ENCODE data around the gene KANSL1L. TPM values are rescaled to one million over a fixed set of nuclear protein-coding genes. Genes with fewer than 3 reads are reported as not detected.

Gene KANSL1L
- total RNA-seq, 4 donors from 2014 or later = 16.6 to 83.3 (median 25.6) TPM

DNA sequence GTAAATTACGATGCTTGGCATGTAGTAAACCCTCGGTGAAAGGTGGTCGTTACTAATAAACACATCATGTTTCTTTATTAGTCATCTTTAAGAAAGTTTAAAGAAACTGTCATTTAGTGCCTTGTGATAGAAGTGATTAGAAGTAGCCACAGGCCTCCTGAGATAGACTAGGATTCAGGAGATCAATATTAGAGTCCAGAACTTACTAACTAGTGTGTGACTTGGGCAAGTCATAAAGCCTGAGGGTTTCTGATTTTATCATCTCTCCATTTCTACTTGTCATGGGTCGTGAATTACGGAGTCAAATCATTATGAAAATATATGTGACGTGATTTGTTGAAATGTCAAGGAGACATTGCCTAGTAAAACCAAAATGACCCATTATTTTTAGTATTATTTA is 162.1 kb downstream of the KANSL1L start:
- TF ChIP-seq POLR2A (IDR thresholded peaks at IDR 0.05) = no peak
- TF ChIP-seq, protein P1, sequence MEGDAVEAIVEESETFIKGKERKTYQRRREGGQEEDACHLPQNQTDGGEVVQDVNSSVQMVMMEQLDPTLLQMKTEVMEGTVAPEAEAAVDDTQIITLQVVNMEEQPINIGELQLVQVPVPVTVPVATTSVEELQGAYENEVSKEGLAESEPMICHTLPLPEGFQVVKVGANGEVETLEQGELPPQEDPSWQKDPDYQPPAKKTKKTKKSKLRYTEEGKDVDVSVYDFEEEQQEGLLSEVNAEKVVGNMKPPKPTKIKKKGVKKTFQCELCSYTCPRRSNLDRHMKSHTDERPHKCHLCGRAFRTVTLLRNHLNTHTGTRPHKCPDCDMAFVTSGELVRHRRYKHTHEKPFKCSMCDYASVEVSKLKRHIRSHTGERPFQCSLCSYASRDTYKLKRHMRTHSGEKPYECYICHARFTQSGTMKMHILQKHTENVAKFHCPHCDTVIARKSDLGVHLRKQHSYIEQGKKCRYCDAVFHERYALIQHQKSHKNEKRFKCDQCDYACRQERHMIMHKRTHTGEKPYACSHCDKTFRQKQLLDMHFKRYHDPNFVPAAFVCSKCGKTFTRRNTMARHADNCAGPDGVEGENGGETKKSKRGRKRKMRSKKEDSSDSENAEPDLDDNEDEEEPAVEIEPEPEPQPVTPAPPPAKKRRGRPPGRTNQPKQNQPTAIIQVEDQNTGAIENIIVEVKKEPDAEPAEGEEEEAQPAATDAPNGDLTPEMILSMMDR (IDR thresholded peaks at IDR 0.05) = no peak

DNA sequence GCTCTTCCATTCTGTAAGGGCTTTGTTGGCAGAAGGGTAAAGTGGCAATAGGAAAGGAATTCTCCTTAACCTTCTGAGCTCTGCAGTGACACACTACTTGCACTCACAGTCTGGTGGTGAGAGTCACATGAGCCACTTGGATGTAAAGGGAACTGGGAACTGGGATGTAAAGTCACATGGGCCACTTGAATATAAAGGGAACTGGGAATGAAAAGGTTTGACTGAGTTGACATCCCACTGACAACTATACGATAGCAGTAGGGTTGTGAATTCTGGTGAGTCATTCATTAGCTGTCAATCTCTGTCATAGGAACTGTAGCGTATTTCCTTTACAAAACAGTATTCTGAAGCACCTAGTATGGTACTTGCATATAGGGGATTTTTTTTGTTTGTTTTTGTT is 163.3 kb downstream of the KANSL1L start:
- Histone ChIP-seq H3K4me1 (peaks cover 0 to 23% (median 7%) of the 10 kb centered on the region in 4 donors), H3K27me3 (no peaks in the 10 kb centered on the region), H3K36me3 (peaks cover 0 to 26% (median 4%) of the 10 kb centered on the region in 3 donors), H3K9me3 (no peaks in the 10 kb centered on the region), H3K27ac (no peak overlapping the region), H3K4me3 (no peak overlapping the region)
- no peak for DNase-seq
- TF ChIP-seq POLR2A (IDR thresholded peaks at IDR 0.05) = no peak
- TF ChIP-seq, protein P1 (IDR thresholded peaks at IDR 0.05) = no peak

More for the DNA sequence above, 162.1 kb downstream of the KANSL1L start:
- no peak overlapping the region for H3K4me3 ChIP-seq
- H3K27ac ChIP-seq = no peak overlapping the region
- H3K4me1 ChIP-seq = peaks cover 0 to 13% (median 0%) of the 10 kb centered on the region in 4 donors
- DNase-seq = no peak
- H3K36me3 ChIP-seq = peaks cover 0 to 26% (median 4%) of the 10 kb centered on the region in 3 donors
- H3K9me3 ChIP-seq = no peaks in the 10 kb centered on the region
- no peaks in the 10 kb centered on the region for H3K27me3 ChIP-seq

DNA sequence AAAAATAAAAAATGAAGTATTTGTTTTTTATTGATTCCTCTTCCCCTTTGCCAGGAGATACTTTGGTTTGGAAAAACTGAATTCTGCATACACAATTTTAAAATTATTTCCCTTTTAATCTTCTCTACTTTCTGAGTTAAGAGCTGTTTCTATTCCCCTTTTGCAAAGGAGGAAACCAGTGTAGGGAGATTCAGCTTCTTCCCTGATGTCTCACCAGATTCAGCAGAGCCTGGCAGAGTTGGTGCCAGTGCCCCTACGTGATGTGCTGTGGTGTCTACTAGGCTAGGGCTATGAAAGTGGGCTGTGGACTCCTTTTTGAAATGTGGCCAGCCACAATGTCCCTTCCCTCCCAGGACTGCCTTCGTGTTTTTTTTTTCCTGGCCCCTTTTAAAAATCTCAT is 166.3 kb downstream of the KANSL1L start:
- peaks cover 0 to 27% (median 7%) of the 10 kb centered on the region in 4 donors for H3K4me1 ChIP-seq
- H3K27me3 ChIP-seq = no peaks in the 10 kb centered on the region
- TF ChIP-seq POLR2A (IDR thresholded peaks at IDR 0.05) = no peak
- TF ChIP-seq, protein P1 (IDR thresholded peaks at IDR 0.05) = no peak
- DNase-seq = no peak
- no peak overlapping the region for H3K27ac ChIP-seq
- H3K4me3 ChIP-seq = no peak overlapping the region
- peaks cover 0 to 3% (median 2%) of the 10 kb centered on the region in 3 donors for H3K36me3 ChIP-seq
- H3K9me3 ChIP-seq = no peaks in the 10 kb centered on the region

DNA sequence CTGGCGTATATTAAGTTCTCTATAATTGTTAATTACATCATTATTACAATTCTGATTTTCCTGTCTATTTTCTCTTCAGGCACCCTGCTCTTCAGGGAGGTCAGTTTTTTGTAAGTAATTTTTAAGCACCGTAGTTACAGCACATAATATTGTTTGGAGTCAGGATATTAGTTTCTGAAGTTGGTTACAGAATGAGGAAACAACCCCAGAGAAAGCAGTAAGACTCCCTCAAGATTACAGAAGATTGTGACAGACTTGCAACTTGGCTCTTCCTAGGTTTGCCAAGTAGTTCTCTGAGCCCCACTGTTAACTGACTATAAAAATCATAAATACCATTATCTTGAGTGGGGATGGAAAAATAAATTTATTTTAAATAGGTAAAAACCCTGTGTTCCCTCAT is 167.8 kb downstream of the KANSL1L start:
- no peak for TF ChIP-seq POLR2A (IDR thresholded peaks at IDR 0.05)
- TF ChIP-seq, protein P1 (IDR thresholded peaks at IDR 0.05) = no peak
- H3K4me1 ChIP-seq = peaks cover 0 to 27% (median 7%) of the 10 kb centered on the region in 4 donors
- H3K27me3 ChIP-seq = no peaks in the 10 kb centered on the region
- H3K4me3 ChIP-seq = peak overlapping the region; percentile 73 to 96 (median 78)
- DNase-seq = no peak
- H3K36me3 ChIP-seq = no peaks in the 10 kb centered on the region
- H3K27ac ChIP-seq = peak overlapping the region in 2 of 4 donors; percentile 56 to 77
- no peaks in the 10 kb centered on the region for H3K9me3 ChIP-seq

DNA sequence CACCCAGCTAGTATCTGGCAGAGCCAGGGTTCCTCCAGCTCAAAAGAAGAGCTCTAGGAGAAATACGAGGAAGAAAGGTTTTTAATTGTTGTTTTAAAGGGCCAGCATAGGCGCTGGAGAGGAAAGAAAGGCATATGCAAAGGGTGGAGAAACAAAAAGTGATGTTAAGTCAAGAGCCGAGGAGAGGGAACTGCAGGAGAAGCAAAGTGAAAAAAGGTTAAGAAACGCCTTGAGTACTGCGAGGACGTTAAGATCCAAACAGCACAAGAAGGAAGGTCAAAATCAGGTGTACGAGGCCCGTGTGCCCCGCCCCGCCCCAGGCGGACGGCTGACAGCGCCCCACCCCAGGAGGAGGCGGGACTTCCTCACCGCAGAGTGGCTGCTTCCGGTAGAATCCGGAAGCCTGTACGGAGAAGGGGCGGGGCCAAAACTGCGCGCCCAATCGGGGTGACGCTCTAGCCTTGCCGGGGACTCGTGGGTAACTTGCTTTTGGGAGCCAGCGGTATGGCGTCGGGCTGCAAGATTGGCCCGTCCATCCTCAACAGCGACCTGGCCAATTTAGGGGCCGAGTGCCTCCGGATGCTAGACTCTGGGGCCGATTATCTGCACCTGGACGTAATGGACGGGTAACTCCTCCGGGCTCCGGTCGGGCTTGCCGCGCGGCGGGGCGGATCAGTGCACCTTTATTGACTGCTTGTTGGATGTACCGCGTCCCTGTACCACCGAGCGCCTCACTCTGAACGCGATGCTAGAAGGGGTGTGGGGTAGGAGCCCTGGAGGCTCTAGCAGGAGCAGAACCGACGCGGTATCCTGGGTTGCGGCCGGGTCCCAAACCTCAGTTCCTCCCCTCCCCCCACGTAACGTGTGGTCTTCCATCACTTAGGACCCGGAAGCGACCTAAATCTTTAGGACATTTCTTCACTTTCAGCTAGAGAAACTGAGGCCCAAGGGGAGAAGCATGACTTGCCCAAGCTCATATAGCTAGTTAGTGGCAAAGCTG is 168.8 kb downstream of the KANSL1L start, which contains the start of gene RPE:
Gene RPE (plus strand): TSS at position 481 of the 1,000 bp plus-strand sequence. CDS start 24 bp downstream, at position 505.
- Histone ChIP-seq H3K27ac (peak within 1 kb of the TSS; percentile 66 to 82 (median 78)), H3K36me3 (no peaks in the 10 kb centered on the region), H3K4me1 (peaks cover 0 to 24% (median 7%) of the 10 kb centered on the region in 4 donors), H3K27me3 (no peaks in the 10 kb centered on the region), H3K4me3 (peak within 1 kb of the TSS; percentile 73 to 96 (median 78)), H3K9me3 (no peaks in the 10 kb centered on the region)
- peak; percentile 95 to 99 (median 98) for DNase-seq
- TF ChIP-seq POLR2A (IDR thresholded peaks at IDR 0.05) = peak; percentile 42 to 50
- TF ChIP-seq, protein P1 (IDR thresholded peaks at IDR 0.05) = peak in 1 of 6 experiments; percentile 4
